HG03066 (cell line): Measurements from ENCODE around the gene CLEC3A.
"Not testable (repeated sequence)": the region's sequence is repeated elsewhere in the genome, so short reads cannot be mapped to it uniquely, and the experiment has no call there.

Experiments
- ATAC-seq: cut with Tn5 transposase; IDR thresholded peaks from one replicate; pipeline ENCODE4 v1.9.1; 2021; ENCODE audit warnings: low read depth; ENCODE audit not compliant: unreplicated experiment

CLEC3A gene

GRCh38 chr16:78025631-78026030 is 3.3 kb downstream of the CLEC3A start:
- no peak for ATAC-seq

- ATAC-seq = no peak
These were observed 5.7 kb downstream of the CLEC3A start for GRCh38 chr16:78028018-78028417.

- no peak for ATAC-seq
These were observed 12.2 kb downstream of the CLEC3A start for GRCh38 chr16:78034530-78034929.

GRCh38 chr16:78035012-78035411 is 12.7 kb downstream of the CLEC3A start:
- ATAC-seq = no peak

- no peak for ATAC-seq
These were observed 18.0 kb downstream of the CLEC3A start for GRCh38 chr16:78040396-78040795.

GRCh38 chr16:78045865-78046581 is 23.7 kb downstream of the CLEC3A start:
- ATAC-seq = no peak

GRCh38 chr16:78048319-78048718 is 26.0 kb downstream of the CLEC3A start:
- no peak for ATAC-seq

GRCh38 chr16:78050734-78051400 is 28.5 kb downstream of the CLEC3A start:
- ATAC-seq = no peak

GRCh38 chr16:78057803-78058564 is 35.6 kb downstream of the CLEC3A start:
- ATAC-seq = no peak

- ATAC-seq = not testable (repeated sequence)
These were observed 37.5 kb downstream of the CLEC3A start for GRCh38 chr16:78059806-78060205.

- no peak for ATAC-seq
These were observed 37.9 kb downstream of the CLEC3A start for GRCh38 chr16:78060295-78060694.

GRCh38 chr16:78060809-78061208 is 38.5 kb downstream of the CLEC3A start:
- ATAC-seq = no peak

GRCh38 chr16:78065319-78065718 is 43.0 kb downstream of the CLEC3A start:
- ATAC-seq = no peak

- no peak for ATAC-seq
These were observed 47.6 kb downstream of the CLEC3A start for GRCh38 chr16:78069913-78070312.

GRCh38 chr16:78072275-78072674 is 49.9 kb downstream of the CLEC3A start:
- no peak for ATAC-seq

- ATAC-seq = no peak
These were observed 53.5 kb downstream of the CLEC3A start for GRCh38 chr16:78075800-78076199.

GRCh38 chr16:78081341-78081740 is 59.0 kb downstream of the CLEC3A start:
- ATAC-seq = no peak
